ENCODE results near the gene TBX15.

DNA sequence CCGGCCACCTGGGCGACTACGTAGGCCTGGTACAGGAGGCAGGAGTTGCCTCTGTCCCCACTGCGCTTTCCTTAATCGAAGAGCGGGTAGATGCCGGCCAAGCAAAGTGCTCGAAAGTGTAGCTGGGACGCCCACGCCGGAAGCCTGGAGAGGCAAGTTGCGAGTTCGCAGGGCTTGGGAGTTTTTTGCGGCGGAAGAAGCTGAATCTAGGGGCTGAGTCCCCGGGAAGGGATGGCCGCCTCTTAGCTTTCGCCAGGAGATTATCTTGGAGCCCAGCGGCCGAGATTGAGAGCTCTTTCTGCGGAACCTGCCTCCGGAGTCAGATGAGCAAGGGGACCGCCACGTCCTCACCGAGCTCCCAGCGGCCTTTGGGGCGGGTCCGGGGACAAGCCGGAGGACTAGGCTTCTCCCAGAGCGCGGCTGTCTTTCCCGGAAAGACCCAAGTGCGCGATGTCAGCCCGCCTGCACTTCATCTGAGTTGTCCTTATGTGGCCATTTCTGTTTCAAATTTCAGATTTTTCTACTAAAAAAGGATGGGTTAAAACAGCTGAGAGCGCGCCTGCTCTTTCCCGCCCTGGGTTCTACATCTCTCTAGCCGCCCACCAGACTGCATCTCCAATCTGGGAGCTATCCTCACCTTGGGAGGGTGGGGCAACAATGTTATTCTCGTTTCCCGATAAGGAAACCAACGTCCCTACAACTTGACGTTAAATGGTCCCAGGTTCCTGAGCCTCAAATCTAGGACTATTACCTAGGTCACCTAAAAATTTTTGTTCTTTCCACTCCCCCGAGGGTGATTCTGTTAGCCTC lies 12.4 kb upstream of the TBX15 start:
- TF ChIP-seq, protein P1, sequence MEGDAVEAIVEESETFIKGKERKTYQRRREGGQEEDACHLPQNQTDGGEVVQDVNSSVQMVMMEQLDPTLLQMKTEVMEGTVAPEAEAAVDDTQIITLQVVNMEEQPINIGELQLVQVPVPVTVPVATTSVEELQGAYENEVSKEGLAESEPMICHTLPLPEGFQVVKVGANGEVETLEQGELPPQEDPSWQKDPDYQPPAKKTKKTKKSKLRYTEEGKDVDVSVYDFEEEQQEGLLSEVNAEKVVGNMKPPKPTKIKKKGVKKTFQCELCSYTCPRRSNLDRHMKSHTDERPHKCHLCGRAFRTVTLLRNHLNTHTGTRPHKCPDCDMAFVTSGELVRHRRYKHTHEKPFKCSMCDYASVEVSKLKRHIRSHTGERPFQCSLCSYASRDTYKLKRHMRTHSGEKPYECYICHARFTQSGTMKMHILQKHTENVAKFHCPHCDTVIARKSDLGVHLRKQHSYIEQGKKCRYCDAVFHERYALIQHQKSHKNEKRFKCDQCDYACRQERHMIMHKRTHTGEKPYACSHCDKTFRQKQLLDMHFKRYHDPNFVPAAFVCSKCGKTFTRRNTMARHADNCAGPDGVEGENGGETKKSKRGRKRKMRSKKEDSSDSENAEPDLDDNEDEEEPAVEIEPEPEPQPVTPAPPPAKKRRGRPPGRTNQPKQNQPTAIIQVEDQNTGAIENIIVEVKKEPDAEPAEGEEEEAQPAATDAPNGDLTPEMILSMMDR (conservative IDR thresholded peaks at IDR 0.05; ENCODE audit: low read depth, low read length) = no peak
- TF ChIP-seq EZH2 (IDR thresholded peaks at IDR 0.05; ENCODE audit: borderline replicate concordance, low read depth, low read length, poor library complexity, severe bottlenecking) = no peak

Measured in A673 (cell line).